Fibroblast of upper back skin (primary cell): ENCODE measurements around the gene MBD6.
"Not testable (repeated sequence)": the region's sequence is repeated elsewhere in the genome, so short reads cannot be mapped to it uniquely, and the experiment has no call there.

Experiments used
- DNase-seq: peaks from one replicate; pipeline ENCODE4 v3.0.0-alpha.2; 2013

Gene MBD6

DNA sequence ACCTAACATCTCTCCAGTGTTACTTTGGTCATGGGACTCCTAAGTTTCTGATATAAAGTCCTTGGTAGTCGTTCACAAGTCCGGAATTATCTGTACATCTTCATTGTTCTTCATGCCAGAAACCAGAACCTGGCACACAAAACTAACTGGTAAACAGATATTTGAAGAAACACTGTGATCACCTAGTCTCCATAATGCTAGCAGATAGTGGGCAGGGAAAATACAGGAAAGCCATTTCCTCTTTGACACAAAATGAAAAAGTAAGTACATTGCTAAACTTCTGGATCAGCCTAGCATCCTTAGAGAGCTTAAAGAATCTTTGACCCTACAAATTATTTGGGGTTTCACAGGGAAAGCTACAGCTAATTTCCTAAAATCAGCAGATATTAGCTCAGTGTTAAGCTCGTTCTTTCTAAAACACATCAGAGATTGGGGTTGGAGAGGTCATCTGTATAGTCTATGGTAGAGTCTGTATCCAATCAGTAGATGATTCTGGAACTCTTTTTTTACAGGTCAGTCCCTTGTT lies 7.2 kb upstream of the MBD6 start:
- DNase-seq, result no peak

- DNase-seq, result no peak
These were observed 6.6 kb upstream of the MBD6 start for GRCh38 chr12:57515934-57516541.

- DNase-seq, result no peak
These were observed 5.9 kb upstream of the MBD6 start for GRCh38 chr12:57516617-57517153.

DNA sequence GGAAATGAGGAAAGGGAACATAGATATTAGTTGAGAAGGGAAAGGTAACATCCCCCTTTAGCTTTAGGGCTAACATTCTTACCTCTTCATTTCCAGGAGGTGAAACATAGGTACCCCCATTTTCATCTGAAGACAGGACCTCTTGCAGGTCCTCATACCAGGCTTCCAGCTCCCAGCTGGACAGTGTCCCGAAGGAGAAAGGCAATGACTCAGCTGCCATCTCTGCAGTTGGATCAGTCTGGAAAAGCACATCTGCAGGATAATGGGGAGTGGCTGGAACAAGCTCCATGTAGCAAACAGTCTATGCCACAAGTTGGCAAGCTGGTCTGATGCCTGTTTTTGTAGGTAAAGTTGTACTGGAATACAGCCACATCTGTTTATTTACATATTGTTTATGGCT lies 5.4 kb upstream of the MBD6 start:
- DNase-seq, result peak; percentile 59

DNA sequence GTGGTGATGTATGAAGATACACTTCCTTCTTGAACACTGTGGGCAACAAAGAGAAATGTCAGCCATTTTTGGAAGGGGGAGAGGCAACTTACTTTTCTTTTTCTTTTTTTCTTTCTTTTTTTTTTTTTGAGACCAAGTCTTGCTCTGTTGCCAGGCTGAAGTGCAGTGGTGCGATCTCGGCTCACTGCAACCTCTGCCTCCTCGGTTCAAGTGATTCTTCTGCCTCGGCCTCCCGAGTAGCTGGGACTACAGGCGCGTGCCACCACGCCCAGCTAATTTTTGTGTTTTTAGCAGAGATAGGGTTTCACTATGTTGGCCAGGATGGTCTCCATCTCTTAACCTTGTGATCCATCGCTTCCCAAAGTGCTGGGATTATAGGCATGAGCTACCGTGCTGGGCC lies 4.9 kb upstream of the MBD6 start:
- DNase-seq, result not testable (repeated sequence)

DNA sequence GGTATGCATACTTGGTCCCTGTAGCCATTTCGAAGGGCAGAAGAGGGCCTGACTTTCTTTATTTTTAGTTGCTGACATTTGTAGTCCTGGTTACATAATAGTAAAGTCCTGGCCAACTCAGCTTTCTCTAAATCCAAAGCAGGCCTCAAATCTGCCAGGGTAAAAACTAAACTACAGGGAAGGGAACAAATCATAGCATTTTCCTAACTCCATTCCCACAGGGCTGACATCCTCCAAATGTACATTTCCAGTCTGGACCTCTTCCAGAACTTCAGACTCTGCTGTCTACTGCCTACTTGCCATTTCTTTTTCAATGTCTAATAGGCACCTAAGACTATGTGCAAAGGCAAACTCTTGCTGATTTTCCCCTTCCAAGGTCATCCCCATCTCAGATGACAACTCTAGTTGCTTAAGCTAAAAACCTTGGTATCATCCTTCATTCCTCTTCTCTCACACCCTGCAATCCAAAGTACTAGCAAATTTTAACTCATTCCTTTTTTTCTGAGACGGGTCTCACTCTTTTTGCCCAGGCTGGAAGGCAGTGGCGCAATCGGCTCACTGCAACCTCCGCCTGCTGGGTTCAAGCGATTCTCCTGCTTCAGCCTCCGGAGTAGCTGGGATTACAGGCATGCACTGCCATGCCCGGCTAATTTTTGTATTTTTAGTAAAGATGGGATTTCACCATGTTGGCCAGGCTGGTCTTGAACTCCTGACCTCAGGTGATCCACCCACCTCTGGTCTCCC lies 4.3 kb upstream of the MBD6 start:
- peak; percentile 33 for DNase-seq

GRCh38 chr12:57518920-57519795 lies 3.5 kb upstream of the MBD6 start:
- DNase-seq, result peak; percentile 52

DNA sequence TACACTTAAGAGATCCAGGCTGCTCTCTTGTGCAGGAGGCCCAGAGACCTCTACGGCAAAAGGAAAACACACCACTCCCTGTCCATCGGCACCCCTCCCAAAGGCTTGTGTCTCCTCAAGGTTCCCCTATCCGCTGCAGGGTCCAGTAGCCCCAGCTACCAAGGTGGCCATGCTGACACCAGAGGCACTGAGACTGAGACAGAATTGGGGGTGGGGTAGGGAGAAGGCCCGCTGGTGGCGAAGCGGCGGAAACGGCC lies 2.9 kb upstream of the MBD6 start:
- peak; percentile 28 for DNase-seq

DNA sequence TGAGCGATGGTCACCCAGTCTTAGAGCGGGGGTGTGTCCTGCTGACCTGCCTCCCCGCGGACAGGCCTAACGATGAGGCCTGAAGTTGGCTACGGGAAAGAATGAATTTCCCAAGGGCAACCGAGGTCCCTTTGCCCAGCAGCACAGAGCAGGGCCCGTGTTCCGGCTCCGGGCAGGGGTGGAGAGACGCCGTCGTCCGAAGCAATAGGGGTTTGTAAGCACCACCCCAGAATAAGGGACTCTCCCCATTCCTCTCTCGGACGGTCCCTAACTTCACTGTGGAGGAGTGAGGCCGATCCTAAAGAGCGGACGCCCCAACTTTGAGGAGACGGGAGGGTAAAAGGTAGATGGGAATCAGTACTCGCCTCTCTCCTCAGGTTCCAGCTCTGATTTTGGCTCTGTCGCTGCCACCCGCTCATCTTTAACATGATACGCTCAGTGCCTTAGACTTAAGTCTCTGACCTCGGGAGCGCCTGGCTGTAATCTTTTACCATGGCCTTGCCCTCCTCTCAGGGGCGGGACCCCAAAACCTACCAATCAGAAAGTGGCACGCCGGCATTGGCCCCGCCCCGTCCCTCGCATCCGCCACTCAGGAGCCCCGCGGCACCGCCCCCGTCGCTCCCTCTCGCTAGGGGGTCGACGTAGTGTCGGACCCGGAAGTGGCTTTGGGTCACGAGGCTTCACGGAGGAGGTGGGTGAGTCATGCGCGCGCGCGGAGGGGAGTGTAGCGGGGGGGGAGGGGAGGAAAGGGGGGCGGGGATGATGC lies 2.4 kb upstream of the MBD6 start, which contains the start of gene DDIT3:
TSS of gene DDIT3 (minus strand) at position 462 of the 766 bp plus-strand sequence. CDS start 3,108 bp downstream, outside the sequence.
- peak; percentile 99 for DNase-seq

DNA sequence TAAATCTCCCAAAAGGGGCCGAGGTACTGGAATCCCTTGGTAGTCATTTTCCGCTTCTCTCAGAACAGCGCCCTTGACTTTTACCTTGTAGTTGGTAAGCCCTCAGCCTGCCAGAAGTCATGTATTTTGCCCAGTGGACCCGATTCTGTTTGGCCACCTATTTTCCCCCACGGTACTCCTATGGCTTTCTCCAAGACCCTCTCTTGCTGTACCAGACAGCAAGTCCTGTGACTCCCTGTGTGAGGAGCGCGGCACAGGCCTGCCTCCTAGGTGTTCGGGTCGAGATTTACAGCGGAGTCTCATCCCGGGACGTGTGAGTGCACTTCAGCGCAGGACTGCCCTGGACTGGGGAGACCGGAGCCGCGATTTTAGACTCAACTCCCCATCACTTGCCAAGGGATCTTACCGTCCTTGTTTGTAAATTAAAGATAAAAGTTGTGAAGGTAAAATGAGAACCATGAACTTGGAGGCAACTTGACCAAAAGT lies 1.1 kb upstream of the MBD6 start:
- DNase-seq, result peak; percentile 70

- peak; percentile 52 for DNase-seq
These were observed 472 bp downstream of the MBD6 start for GRCh38 chr12:57522887-57523705.

GRCh38 chr12:57523706-57524614 lies 1.3 kb downstream of the MBD6 start:
- DNase-seq, result no peak

DNA sequence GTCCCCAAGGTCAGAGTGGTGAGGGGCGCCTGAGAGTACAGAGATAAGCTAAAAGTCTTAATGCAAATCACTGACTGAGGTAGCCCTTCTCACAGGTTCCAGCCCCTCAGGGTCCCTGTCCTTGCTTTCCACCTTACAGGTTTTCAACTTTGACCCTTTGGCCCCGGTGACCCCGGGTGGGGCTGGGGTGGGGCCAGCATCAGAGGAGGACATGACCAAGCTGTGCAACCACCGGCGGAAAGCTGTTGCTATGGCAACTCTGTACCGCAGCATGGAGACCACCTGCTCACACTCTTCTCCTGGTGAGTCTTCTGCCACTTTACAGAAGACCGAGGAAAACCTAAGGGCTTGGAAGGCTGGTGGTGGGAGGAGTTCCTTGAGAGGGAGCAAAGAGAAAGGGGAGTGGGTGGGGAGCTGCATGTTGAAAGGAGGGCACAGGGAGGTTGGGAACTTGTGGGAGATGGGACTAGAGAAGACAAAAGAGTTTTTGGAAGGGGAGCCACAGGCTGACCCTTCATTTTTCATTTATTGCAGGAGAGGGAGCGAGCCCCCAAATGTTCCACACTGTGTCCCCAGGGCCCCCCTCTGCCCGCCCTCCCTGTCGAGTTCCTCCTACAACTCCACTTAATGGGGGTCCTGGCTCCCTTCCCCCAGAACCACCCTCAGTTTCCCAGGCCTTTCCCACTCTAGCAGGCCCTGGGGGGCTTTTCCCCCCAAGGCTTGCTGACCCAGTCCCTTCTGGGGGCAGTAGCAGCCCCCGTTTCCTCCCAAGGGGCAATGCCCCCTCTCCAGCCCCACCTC lies 2.4 kb downstream of the MBD6 start:
- no peak for DNase-seq

DNA sequence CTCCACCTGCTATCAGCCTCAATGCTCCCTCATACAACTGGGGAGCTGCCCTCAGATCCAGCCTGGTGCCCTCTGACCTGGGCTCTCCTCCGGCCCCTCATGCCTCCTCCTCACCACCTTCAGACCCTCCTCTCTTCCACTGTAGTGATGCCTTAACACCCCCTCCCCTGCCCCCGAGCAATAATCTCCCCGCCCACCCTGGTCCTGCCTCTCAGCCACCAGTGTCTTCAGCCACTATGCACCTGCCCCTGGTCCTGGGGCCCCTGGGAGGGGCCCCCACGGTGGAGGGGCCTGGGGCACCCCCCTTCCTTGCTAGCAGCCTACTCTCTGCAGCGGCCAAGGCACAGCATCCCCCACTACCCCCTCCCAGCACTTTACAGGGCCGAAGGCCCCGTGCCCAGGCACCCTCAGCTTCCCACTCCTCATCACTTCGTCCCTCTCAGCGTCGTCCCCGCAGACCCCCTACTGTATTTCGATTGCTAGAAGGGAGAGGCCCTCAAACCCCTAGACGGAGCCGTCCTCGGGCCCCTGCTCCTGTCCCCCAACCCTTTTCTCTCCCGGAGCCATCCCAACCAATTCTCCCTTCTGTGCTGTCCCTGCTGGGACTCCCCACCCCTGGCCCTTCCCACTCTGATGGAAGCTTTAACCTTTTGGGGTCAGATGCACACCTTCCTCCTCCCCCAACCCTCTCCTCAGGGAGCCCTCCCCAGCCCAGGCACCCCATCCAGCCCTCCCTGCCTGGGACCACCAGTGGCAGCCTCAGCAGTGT lies 3.2 kb downstream of the MBD6 start:
- DNase-seq, result no peak

GRCh38 chr12:57526477-57527126 lies 4.0 kb downstream of the MBD6 start:
- no peak for DNase-seq

DNA sequence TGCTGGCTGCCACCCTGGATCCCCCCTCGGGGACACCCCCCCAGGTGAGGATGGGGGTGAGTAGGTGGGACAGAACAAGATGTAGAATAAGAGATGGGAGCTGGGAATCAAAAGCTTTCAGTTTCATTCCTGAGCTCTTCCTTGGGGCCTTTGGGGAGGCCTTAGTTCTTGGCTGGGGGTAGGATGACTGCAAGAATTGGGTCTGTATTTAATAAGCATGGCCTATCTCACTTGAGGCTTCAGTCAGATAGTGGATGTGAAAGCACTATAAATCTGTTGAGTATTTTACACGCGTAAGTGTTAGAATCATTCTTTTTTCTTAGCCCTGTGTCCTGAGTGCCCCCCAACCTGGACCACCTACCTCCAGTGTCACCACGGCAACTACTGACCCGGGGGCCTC lies 4.6 kb downstream of the MBD6 start:
- no peak for DNase-seq

DNA sequence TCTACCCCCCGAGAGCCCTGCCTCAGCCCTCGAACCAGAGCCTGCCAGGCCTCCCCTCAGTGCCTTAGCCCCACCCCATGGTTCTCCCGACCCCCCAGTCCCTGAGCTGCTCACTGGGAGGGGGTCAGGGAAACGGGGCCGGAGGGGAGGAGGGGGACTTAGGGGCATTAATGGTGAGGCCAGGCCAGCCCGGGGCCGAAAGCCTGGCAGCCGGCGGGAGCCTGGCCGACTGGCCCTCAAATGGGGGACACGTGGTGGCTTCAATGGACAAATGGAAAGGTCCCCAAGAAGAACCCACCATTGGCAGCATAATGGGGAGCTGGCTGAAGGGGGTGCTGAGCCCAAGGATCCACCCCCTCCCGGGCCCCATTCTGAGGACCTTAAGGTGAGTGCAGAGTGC lies 5.6 kb downstream of the MBD6 start:
- DNase-seq, result no peak
